Tibial nerve (tissue), 4 donors: ENCODE data around the gene ANGPTL2. TPM values are rescaled to one million over a fixed set of nuclear protein-coding genes. Genes with fewer than 3 reads are reported as not detected.

Experiments used
- DNase-seq, 2 donors: peaks; one replicate each; pipeline ENCODE4 v3.0.0-alpha.2; 2019; ENCODE audit warnings: low spot score in 2 of 2
- H3K27ac ChIP-seq, 4 donors: fragments of 200-600 bp; sonication (generic) in 3 of 4; one replicate each; pipeline ENCODE4 v1.5.1; 2017 to 2019; ENCODE audit warnings: mild to moderate bottlenecking in 1 of 4
- H3K27me3 ChIP-seq, 2 donors: fragments of 200-600 bp; sonication (generic) in 1 of 2; one replicate each; pipeline versions ENCODE4 v1.5.1 to v1.6.0; 2017 to 2019
- H3K36me3 ChIP-seq, 3 donors: fragments of 200-600 bp; sonication (generic); one replicate each; pipeline ENCODE4 v1.5.1; 2018 to 2019
- H3K4me1 ChIP-seq, 4 donors: fragments of 200-600 bp; sonication (generic) in 3 of 4; one replicate each; pipeline ENCODE4 v1.5.1; 2017 to 2019
- H3K4me3 ChIP-seq, 4 donors: fragments of 200-600 bp; sonication (generic) in 3 of 4; one replicate each; pipeline ENCODE4 v1.5.1; 2017 to 2019; ENCODE audit warnings: mild to moderate bottlenecking in 1 of 4, moderate library complexity in 1 of 4
- H3K9me3 ChIP-seq, 4 donors: fragments of 200-600 bp; sonication (generic) in 3 of 4; one replicate each; pipeline ENCODE4 v1.5.1; 2017 to 2019
- EP300 ChIP-seq, 2 donors: sonication (generic); formaldehyde crosslinking; IDR thresholded peaks; one replicate each; pipeline ENCODE4 v1.6.1; 2017; ENCODE audit warnings: antibody characterized with exemption in 2 of 2, mild to moderate bottlenecking in 1 of 2
- POLR2A ChIP-seq, 2 donors: fragments of 450-650 bp; IDR thresholded peaks; one replicate each; pipeline ENCODE4 v1.6.1; 2017; ENCODE audit warnings: antibody characterized with exemption in 2 of 2, mild to moderate bottlenecking in 2 of 2, moderate library complexity in 2 of 2
- WGBS, 2 donors: methylation state at CpG; one replicate each; pipeline ENCODE4 v1.1.5; 2018; 5-methylcytosine and 5-hydroxymethylcytosine counted together
- total RNA-seq, 4 donors: library from RNA; depleted of rRNA; stranded (reverse); fragments of >200 nt; gene quantifications; one replicate each; pipeline ENCODE4 v1.1.0, GENCODE V29; 2016
- TF ChIP-seq, protein P1 (sequence below), 5 experiments: fragments of 200-600 bp in 3 of 5; fragments of 450-650 bp in 2 of 5; sonication (generic) in 3 of 5; IDR thresholded peaks; one replicate each; pipeline ENCODE4 v1.5.1; 2016 to 2019; ENCODE audit warnings: antibody characterized with exemption in 5 of 5, mild to moderate bottlenecking in 3 of 5, moderate library complexity in 2 of 5

Gene ANGPTL2
- total RNA-seq, 4 donors from 2014 or later: 34.5 to 64.1 (median 47.1) TPM

DNA sequence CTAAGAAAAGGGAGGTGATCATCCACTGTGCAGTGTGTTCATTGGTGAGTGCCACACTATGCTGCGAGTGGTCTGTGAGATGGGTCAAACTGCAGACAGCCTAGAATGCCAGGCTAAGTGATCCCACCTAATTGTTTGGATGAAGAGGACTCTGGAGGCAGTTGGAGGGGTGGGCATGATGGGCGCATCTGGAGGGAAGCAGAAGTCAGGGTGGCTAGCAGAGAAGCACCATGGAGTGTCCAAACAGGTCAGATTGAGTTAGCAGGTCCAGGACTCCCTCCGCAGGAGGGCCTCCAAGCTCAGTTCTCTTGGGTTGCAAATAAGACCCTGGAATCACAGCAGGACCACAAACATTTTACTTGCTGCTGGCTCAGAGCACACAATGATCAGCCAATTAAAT lies 19.9 kb upstream of the ANGPTL2 start:
- TF ChIP-seq POLR2A (IDR thresholded peaks at IDR 0.05): no peak
- TF ChIP-seq, protein P1, sequence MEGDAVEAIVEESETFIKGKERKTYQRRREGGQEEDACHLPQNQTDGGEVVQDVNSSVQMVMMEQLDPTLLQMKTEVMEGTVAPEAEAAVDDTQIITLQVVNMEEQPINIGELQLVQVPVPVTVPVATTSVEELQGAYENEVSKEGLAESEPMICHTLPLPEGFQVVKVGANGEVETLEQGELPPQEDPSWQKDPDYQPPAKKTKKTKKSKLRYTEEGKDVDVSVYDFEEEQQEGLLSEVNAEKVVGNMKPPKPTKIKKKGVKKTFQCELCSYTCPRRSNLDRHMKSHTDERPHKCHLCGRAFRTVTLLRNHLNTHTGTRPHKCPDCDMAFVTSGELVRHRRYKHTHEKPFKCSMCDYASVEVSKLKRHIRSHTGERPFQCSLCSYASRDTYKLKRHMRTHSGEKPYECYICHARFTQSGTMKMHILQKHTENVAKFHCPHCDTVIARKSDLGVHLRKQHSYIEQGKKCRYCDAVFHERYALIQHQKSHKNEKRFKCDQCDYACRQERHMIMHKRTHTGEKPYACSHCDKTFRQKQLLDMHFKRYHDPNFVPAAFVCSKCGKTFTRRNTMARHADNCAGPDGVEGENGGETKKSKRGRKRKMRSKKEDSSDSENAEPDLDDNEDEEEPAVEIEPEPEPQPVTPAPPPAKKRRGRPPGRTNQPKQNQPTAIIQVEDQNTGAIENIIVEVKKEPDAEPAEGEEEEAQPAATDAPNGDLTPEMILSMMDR (IDR thresholded peaks at IDR 0.05): no peak
- TF ChIP-seq EP300 (IDR thresholded peaks at IDR 0.05): no peak

DNA sequence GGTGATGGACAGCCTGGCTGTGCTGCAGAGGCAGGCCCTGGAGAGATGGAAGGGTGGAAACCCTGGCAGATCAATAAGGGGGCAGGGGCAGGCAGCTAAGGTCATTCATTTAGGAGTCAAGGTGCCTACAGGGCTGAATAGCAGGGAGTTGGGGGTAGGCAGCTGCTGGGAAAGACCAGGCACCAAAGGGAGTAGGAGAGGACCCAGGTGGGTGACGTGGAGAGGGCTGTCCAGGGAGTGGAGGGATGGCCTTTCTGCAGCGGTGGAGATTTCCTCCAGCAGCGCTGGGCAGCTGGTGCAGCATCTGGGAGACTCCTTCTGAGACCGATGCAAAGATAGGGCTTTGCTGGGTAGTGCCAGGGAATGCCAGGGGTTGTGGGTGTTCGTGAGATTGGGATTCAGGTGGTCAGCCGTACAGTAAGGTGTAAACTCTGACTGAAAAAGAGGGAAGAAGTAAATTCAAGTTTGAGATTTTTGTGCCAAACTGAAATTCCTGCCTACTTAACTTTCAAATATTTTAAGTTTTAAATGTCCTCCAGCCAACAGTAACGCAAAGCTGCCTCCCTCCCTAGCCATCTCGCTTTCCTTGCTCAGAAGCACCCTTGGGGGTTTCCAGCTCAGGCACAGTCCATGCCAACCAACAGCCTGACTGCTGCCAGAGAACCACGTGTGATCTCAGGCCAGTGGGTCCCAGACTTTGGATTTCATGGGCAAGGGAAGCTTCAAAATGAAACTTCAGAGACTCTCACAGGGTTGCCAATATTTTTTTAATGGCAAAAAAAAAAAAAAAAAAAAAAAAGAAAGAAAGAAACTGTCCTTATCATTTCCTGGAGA lies 18.6 kb upstream of the ANGPTL2 start:
- Histone ChIP-seq H3K9me3 (no peaks in the 10 kb centered on the region), H3K4me3 (no peak overlapping the region), H3K36me3 (no peaks in the 10 kb centered on the region), H3K27me3 (no peaks in the 10 kb centered on the region), H3K4me1 (peaks cover 0 to 11% (median 0%) of the 10 kb centered on the region in 4 donors), H3K27ac (no peak overlapping the region)
- no peak for DNase-seq
- 68 to 76% methylated on average over 9 of the region's 9 CpGs for WGBS, 2 donors
- TF ChIP-seq POLR2A (IDR thresholded peaks at IDR 0.05) (no peak), EP300 (IDR thresholded peaks at IDR 0.05) (no peak)
- TF ChIP-seq, protein P1 (IDR thresholded peaks at IDR 0.05): no peak

More for the DNA sequence above, 19.9 kb upstream of the ANGPTL2 start:
- no peaks in the 10 kb centered on the region for H3K9me3 ChIP-seq
- DNase-seq: no peak
- WGBS, 2 donors: 91 to 98% methylated on average over 3 of the region's 3 CpGs
- no peak overlapping the region for H3K4me3 ChIP-seq
- H3K27ac ChIP-seq: no peak overlapping the region
- peaks cover 0 to 11% (median 0%) of the 10 kb centered on the region in 4 donors for H3K4me1 ChIP-seq
- no peaks in the 10 kb centered on the region for H3K36me3 ChIP-seq
- H3K27me3 ChIP-seq: no peaks in the 10 kb centered on the region

DNA sequence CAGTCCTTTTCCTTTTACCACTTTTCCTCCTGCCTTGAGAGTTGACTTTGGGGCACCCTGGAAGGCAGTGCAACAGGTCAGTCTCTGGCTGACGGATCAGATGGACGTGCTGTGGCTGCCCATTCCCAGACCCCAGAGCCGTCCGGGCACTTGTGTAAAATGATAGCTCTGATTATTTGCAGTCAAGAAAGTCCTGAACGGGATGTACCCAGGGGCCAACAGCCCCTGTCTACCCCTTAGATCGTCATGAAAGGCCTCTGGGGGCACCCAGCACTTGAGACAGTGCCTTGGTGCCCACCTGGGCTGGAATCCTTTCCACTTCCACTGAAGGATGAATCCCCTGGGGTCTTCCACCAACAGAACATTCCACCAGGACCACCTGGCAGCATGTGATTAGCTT lies 17.7 kb upstream of the ANGPTL2 start:
- Histone ChIP-seq H3K4me1 (peaks cover 0 to 16% (median 3%) of the 10 kb centered on the region in 4 donors), H3K27ac (no peak overlapping the region), H3K4me3 (no peak overlapping the region), H3K9me3 (no peaks in the 10 kb centered on the region), H3K36me3 (no peaks in the 10 kb centered on the region), H3K27me3 (no peaks in the 10 kb centered on the region)
- 93 to 96% methylated on average over 6 of the region's 6 CpGs for WGBS, 2 donors
- no peak for DNase-seq
- TF ChIP-seq EP300 (IDR thresholded peaks at IDR 0.05) (no peak), POLR2A (IDR thresholded peaks at IDR 0.05) (no peak)
- TF ChIP-seq, protein P1 (IDR thresholded peaks at IDR 0.05): no peak

DNA sequence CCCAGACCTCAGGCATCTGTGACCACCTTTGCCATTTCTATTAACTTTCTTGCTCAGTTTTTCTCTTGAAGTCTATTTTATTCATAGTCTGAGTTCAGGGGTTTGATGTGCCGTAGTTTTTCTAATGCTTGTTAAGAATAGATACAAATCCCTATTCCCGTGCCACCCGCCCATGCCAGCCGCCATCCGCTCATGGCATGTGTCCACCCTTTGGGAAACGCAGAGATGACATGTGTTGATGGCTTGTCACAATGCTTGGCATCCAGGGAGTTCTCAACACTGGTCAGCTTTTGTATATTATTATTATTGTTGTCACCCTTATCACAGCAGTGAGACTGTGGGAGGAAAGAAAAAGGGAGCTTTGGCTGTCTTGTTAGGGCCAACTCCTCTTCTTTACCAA lies 17.3 kb upstream of the ANGPTL2 start:
- Histone ChIP-seq H3K4me1 (peaks cover 0 to 20% (median 4%) of the 10 kb centered on the region in 4 donors), H3K27ac (no peak overlapping the region), H3K4me3 (no peak overlapping the region), H3K9me3 (no peaks in the 10 kb centered on the region), H3K36me3 (no peaks in the 10 kb centered on the region), H3K27me3 (no peaks in the 10 kb centered on the region)
- 86 to 95% methylated on average over 6 of the region's 6 CpGs for WGBS, 2 donors
- TF ChIP-seq EP300 (IDR thresholded peaks at IDR 0.05) (no peak), POLR2A (IDR thresholded peaks at IDR 0.05) (no peak)
- TF ChIP-seq, protein P1 (IDR thresholded peaks at IDR 0.05): no peak
- DNase-seq: no peak

DNA sequence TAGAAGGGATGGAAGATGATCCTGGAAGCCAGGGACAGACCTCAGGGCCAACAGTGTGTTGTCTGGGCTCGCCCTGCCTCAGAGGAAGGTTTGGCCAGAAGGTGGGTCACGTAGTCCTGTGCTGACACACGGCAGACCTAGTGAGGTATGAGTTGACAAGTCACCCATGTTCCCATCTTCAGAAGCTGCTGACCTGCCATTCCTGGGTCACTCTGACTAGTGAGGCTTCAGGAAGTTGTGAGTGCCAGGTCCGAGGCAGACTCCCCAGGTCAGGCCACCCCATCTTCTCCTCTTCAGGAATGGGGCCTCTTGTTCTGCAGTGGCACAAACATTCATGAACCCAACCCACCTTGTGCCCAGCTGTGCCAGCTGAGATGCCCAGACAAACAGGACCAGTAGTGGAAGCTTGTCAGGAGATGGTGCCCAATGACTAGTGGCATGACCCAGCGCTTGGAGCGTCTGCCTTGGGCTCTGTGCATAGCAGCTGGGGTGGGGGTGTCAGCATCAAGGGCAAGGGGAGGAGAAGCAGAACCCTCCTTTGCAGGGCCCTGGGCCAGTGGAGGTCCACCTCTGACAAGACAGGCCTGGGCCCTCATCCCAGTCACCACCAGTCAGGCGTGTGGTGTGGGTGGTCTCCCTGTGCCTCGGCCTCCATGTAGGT lies 16.8 kb upstream of the ANGPTL2 start:
- WGBS, 2 donors: 97 to 99% methylated on average over 8 of the region's 8 CpGs
- H3K27me3 ChIP-seq: no peaks in the 10 kb centered on the region
- no peaks in the 10 kb centered on the region for H3K36me3 ChIP-seq
- no peak overlapping the region for H3K27ac ChIP-seq
- H3K4me1 ChIP-seq: peaks cover 0 to 26% (median 6%) of the 10 kb centered on the region in 4 donors
- DNase-seq: no peak
- no peak overlapping the region for H3K4me3 ChIP-seq
- H3K9me3 ChIP-seq: no peaks in the 10 kb centered on the region
- TF ChIP-seq, protein P1 (IDR thresholded peaks at IDR 0.05): no peak
- no peak for TF ChIP-seq EP300 (IDR thresholded peaks at IDR 0.05)
